ENCODE data around the gene SEMA7A.

SEMA7A gene

GRCh38 chr15:74430510-74430951 is 3.2 kb downstream of the SEMA7A start:
- DNase-seq (ENCODE audit: low spot score), result no peak

GRCh38 chr15:74429781-74430400 is 3.9 kb downstream of the SEMA7A start:
- no peak for DNase-seq (ENCODE audit: low spot score)

- no peak for DNase-seq (ENCODE audit: low spot score)
Observed at GRCh38 chr15:74428970-74429780, 4.6 kb downstream of the SEMA7A start.

GRCh38 chr15:74428442-74428787 is 5.3 kb downstream of the SEMA7A start:
- no peak for DNase-seq (ENCODE audit: low spot score)

GRCh38 chr15:74427607-74428441 is 5.9 kb downstream of the SEMA7A start:
- no peak for DNase-seq (ENCODE audit: low spot score)

- no peak for DNase-seq (ENCODE audit: low spot score)
Observed at GRCh38 chr15:74426404-74427281, 7.1 kb downstream of the SEMA7A start.

GRCh38 chr15:74425630-74426029 is 8.1 kb downstream of the SEMA7A start:
- DNase-seq (ENCODE audit: low spot score), result no peak

- DNase-seq (ENCODE audit: low spot score), result no peak
Observed at GRCh38 chr15:74424901-74425528, 8.7 kb downstream of the SEMA7A start.

- DNase-seq (ENCODE audit: low spot score), result no peak
Observed at GRCh38 chr15:74423431-74424257, 10.1 kb downstream of the SEMA7A start.

- no peak for DNase-seq (ENCODE audit: low spot score)
Observed at GRCh38 chr15:74422652-74423430, 10.9 kb downstream of the SEMA7A start.

GRCh38 chr15:74422265-74422651 is 11.5 kb downstream of the SEMA7A start:
- no peak for DNase-seq (ENCODE audit: low spot score)

GRCh38 chr15:74421302-74422245 is 12.2 kb downstream of the SEMA7A start:
- DNase-seq (ENCODE audit: low spot score), result no peak

GRCh38 chr15:74420193-74420905 is 13.4 kb downstream of the SEMA7A start:
- DNase-seq (ENCODE audit: low spot score), result no peak

GRCh38 chr15:74419432-74419831 is 14.3 kb downstream of the SEMA7A start:
- DNase-seq (ENCODE audit: low spot score), result no peak

- DNase-seq (ENCODE audit: low spot score), result no peak
Observed at GRCh38 chr15:74418575-74419338, 15.0 kb downstream of the SEMA7A start.

GRCh38 chr15:74417670-74418069 is 16.1 kb downstream of the SEMA7A start:
- DNase-seq (ENCODE audit: low spot score), result no peak

- no peak for DNase-seq (ENCODE audit: low spot score)
Observed at GRCh38 chr15:74417225-74417624, 16.5 kb downstream of the SEMA7A start.
